Measurements from ENCODE around the gene NKX1-1.

DNA sequence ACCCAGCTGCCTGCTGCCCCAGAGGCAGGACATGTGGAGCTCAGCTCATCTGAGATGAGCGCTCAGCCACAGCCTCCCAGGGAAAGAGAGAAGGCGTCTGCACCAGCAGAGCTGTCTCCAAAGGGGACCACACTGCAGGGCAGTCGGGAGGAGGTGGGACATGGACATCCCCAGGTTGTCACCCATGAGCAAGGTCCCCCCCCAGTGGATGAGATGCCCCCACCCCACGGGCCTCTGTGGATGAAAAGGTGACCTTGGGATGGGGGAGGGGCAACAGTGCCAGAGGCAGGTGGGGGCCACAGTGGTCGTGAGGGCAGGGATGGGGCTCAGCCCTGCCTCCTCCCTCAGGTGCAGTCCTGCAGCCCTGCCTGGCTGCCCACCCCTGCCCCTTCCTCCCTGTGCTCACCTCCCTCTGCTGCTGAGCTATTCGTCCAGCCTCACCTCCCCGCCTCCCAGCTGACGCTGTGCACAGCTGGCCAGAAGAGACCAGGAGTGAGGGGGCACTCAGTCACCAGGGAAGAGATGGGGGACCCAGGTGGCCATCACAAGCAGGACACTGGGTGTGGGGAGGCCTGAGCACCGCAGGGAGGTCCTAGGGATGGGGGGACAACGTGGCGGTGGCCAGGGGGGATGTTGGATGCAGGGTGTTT lies 9.3 kb downstream of the NKX1-1 start:
- TF ChIP-seq REST (IDR thresholded peaks at IDR 0.05; ENCODE audit: unreplicated experiment) = no peak
- no peak for TF ChIP-seq POLR2AphosphoS5 (IDR thresholded peaks at IDR 0.05; ENCODE audit: low read depth)
- TF ChIP-seq, protein P1, sequence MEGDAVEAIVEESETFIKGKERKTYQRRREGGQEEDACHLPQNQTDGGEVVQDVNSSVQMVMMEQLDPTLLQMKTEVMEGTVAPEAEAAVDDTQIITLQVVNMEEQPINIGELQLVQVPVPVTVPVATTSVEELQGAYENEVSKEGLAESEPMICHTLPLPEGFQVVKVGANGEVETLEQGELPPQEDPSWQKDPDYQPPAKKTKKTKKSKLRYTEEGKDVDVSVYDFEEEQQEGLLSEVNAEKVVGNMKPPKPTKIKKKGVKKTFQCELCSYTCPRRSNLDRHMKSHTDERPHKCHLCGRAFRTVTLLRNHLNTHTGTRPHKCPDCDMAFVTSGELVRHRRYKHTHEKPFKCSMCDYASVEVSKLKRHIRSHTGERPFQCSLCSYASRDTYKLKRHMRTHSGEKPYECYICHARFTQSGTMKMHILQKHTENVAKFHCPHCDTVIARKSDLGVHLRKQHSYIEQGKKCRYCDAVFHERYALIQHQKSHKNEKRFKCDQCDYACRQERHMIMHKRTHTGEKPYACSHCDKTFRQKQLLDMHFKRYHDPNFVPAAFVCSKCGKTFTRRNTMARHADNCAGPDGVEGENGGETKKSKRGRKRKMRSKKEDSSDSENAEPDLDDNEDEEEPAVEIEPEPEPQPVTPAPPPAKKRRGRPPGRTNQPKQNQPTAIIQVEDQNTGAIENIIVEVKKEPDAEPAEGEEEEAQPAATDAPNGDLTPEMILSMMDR (conservative IDR thresholded peaks at IDR 0.05; ENCODE audit: low read depth in 2 of 2) = no peak
